GM23338 (cell line): Measurements from ENCODE around the gene CFL2. TPM values are rescaled to one million over a fixed set of nuclear protein-coding genes. Genes with fewer than 3 reads are reported as not detected.

Source experiments
- ATAC-seq: fragments of 200-7000 bp; cut with Tn5 transposase; 3 replicates; pipeline ENCODE4 v1.9.1; 2020
- DNase-seq: peaks from one replicate; pipeline ENCODE4 v3.0.0-alpha.2; 2015; ENCODE audit warnings: low spot score
- H2AFZ ChIP-seq: fragments of 200-600 bp; sonication (generic); 2 replicates; pipeline ENCODE4 v1.8.0; 2016; ENCODE audit warnings: antibody characterized with exemption, mild to moderate bottlenecking, moderate library complexity
- H3F3A ChIP-seq: fragments of 200-600 bp; sonication (generic); replicated peaks from 2 replicates; pipeline ENCODE4 v1.8.0; 2017; ENCODE audit warnings: antibody characterized with exemption, mixed run types, low read depth
- H3K27ac ChIP-seq: fragments of 200-600 bp; sonication (generic); 2 replicates; pipeline ENCODE4 v1.6.1; 2016; ENCODE audit warnings: low read depth
- H3K27me3 ChIP-seq: fragments of 200-600 bp; sonication (generic); 2 replicates; pipeline ENCODE4 v1.8.0; 2016; ENCODE audit warnings: mild to moderate bottlenecking, mixed run types, moderate library complexity; ENCODE audit not compliant: insufficient read depth
- H3K36me3 ChIP-seq: fragments of 200-600 bp; sonication (generic); 2 replicates; pipeline ENCODE4 v1.8.0; 2016; ENCODE audit warnings: mild to moderate bottlenecking; ENCODE audit not compliant: insufficient read depth
- H3K4me1 ChIP-seq: fragments of 200-600 bp; sonication (generic); 2 replicates; pipeline ENCODE4 v1.8.0; 2016; ENCODE audit warnings: mild to moderate bottlenecking, moderate library complexity; ENCODE audit not compliant: insufficient read depth
- H3K4me2 ChIP-seq: fragments of 200-600 bp; sonication (generic); 2 replicates; pipeline ENCODE4 v1.7.1; 2017; ENCODE audit warnings: mixed run types
- H3K4me3 ChIP-seq: fragments of 200-600 bp; sonication (generic); 2 replicates; pipeline ENCODE4 v1.6.1; 2016; ENCODE audit warnings: mixed run types
- H3K79me2 ChIP-seq: fragments of 200-600 bp; sonication (generic); replicated peaks from 2 replicates; pipeline ENCODE4 v1.8.0; 2017; ENCODE audit warnings: mild to moderate bottlenecking; ENCODE audit not compliant: insufficient read depth
- H3K9me2 ChIP-seq: fragments of 200-600 bp; sonication (generic); 2 replicates; pipeline ENCODE4 v1.8.0; 2017; ENCODE audit not compliant: insufficient read depth
- H4K20me1 ChIP-seq: fragments of 200-600 bp; sonication (generic); replicated peaks from 2 replicates; pipeline ENCODE4 v1.8.0; 2017; ENCODE audit warnings: mild to moderate bottlenecking; ENCODE audit not compliant: insufficient read depth
- H3K27ac Mint-ChIP-seq: 2 replicates; pipeline ENCODE4 v1.8.0; 2020; ENCODE audit warnings: inconsistent platforms, mild to moderate bottlenecking, moderate library complexity, mixed read lengths
- H3K27me3 Mint-ChIP-seq: 3 replicates; pipeline ENCODE4 v1.8.0; 2022; ENCODE audit warnings: low read depth, mild to moderate bottlenecking, moderate library complexity, mixed read lengths, inconsistent platforms; ENCODE audit not compliant: insufficient read depth, poor library complexity
- H3K36me3 Mint-ChIP-seq: 3 replicates; pipeline ENCODE4 v1.8.0; 2021; ENCODE audit warnings: low read depth, mild to moderate bottlenecking, inconsistent platforms, moderate library complexity, mixed read lengths
- H3K4me1 Mint-ChIP-seq: 3 replicates; pipeline ENCODE4 v1.8.0; 2020; ENCODE audit warnings: mild to moderate bottlenecking, inconsistent platforms, mixed read lengths
- H3K4me3 Mint-ChIP-seq: 3 replicates; pipeline ENCODE4 v1.8.0; 2021; ENCODE audit warnings: moderate library complexity, mild to moderate bottlenecking, inconsistent platforms, mixed read lengths
- H3K9me3 Mint-ChIP-seq: 3 replicates; pipeline ENCODE4 v1.8.0; 2020; ENCODE audit warnings: moderate library complexity, mild to moderate bottlenecking, inconsistent platforms, mixed read lengths
- CREB1 ChIP-seq: fragments of 250-450 bp; sonication (Bioruptor Pico); IDR thresholded peaks from 2 replicates; pipeline ENCODE4 v1.5.0; 2020; ENCODE audit warnings: low read depth, mild to moderate bottlenecking, moderate library complexity
- EZH2 ChIP-seq: fragments of 200-600 bp; sonication (generic); IDR thresholded peaks from one replicate; pipeline ENCODE4 v1.8.0; 2017; ENCODE audit warnings: antibody characterized with exemption, mild to moderate bottlenecking, low read depth; ENCODE audit not compliant: unreplicated experiment
- EZH2phosphoT487 ChIP-seq: fragments of 200-600 bp; sonication (generic); IDR thresholded peaks from one replicate; pipeline ENCODE4 v1.8.1; 2018; ENCODE audit warnings: antibody characterized with exemption; ENCODE audit not compliant: unreplicated experiment
- NANOG ChIP-seq: IDR thresholded peaks from 2 replicates; pipeline ENCODE4 v1.6.1; 2016; ENCODE audit warnings: antibody characterized with exemption, borderline replicate concordance
- POLR2AphosphoS5 ChIP-seq: IDR thresholded peaks from 2 replicates; pipeline ENCODE4 v1.6.1; 2016; ENCODE audit warnings: antibody characterized with exemption, low read depth
- STAT1 ChIP-seq: IDR thresholded peaks from one replicate; pipeline ENCODE4 v1.6.1; 2016; ENCODE audit warnings: antibody characterized with exemption; ENCODE audit not compliant: unreplicated experiment
- ZNF331 ChIP-seq: fragments of 250-450 bp; sonication (Bioruptor Pico); IDR thresholded peaks from 2 replicates; pipeline ENCODE4 v1.5.0; 2020; ENCODE audit warnings: low read depth, mild to moderate bottlenecking, moderate library complexity
- ZNF462 ChIP-seq: fragments of 250-450 bp; sonication (Bioruptor Pico); IDR thresholded peaks from 2 replicates; pipeline ENCODE4 v1.5.0; 2020; ENCODE audit warnings: mild to moderate bottlenecking, moderate library complexity
- polyA plus RNA-seq: library from polyadenylated mRNA; unstranded; fragments of >200 nt; fragmentation: Nextera tagmentation; extraction: Ambion mirVana; gene quantifications from 2 replicates; pipeline ENCODE4 v1.2.1, GENCODE V29; 2016
- total RNA-seq: library from RNA; depleted of rRNA; stranded (reverse); fragments of >200 nt; shearing (Covaris generic); gene quantifications from 2 replicates; pipeline ENCODE4 v1.2.3, GENCODE V29; 2014
- TF ChIP-seq, protein P1 (sequence below), 2 experiments: fragments of 200-600 bp in 1 of 2; sonication (generic) in 1 of 2; conservative IDR thresholded peaks; 2 replicates each; pipeline versions ENCODE4 v1.5.1 to v1.6.1; 2016 to 2017; ENCODE audit warnings: antibody characterized with exemption in 2 of 2, low read depth in 2 of 2, mild to moderate bottlenecking in 2 of 2, moderate library complexity in 1 of 2
- TF ChIP-seq, protein P2 (sequence below): IDR thresholded peaks from one replicate; pipeline ENCODE4 v1.6.1; 2018; ENCODE audit warnings: antibody characterized with exemption; ENCODE audit not compliant: unreplicated experiment

Gene CFL2
- total and polyA plus RNA-seq, 2 experiments from 2014 or later = 10.9 to 14.8 TPM

GRCh38 chr14:34749408-34749807 lies 35.0 kb upstream of the CFL2 start:
- ATAC-seq (no peak), DNase-seq (no peak)
- H3K9me2 ChIP-seq = no peaks in the 10 kb centered on the region
- no peaks in the 10 kb centered on the region for H3K4me1 Mint-ChIP-seq
- H2AFZ ChIP-seq = no peak overlapping the region
- H3K4me1 ChIP-seq = no peaks in the 10 kb centered on the region
- H3K4me3 ChIP-seq = no peak overlapping the region
- no peaks in the 10 kb centered on the region for H3K79me2 ChIP-seq
- H3K27me3 Mint-ChIP-seq = no peaks in the 10 kb centered on the region
- H3F3A ChIP-seq = no peaks in the 10 kb centered on the region
- TF ChIP-seq, protein P1, sequence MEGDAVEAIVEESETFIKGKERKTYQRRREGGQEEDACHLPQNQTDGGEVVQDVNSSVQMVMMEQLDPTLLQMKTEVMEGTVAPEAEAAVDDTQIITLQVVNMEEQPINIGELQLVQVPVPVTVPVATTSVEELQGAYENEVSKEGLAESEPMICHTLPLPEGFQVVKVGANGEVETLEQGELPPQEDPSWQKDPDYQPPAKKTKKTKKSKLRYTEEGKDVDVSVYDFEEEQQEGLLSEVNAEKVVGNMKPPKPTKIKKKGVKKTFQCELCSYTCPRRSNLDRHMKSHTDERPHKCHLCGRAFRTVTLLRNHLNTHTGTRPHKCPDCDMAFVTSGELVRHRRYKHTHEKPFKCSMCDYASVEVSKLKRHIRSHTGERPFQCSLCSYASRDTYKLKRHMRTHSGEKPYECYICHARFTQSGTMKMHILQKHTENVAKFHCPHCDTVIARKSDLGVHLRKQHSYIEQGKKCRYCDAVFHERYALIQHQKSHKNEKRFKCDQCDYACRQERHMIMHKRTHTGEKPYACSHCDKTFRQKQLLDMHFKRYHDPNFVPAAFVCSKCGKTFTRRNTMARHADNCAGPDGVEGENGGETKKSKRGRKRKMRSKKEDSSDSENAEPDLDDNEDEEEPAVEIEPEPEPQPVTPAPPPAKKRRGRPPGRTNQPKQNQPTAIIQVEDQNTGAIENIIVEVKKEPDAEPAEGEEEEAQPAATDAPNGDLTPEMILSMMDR (conservative IDR thresholded peaks at IDR 0.05; ENCODE audit: low read depth in 2 of 2) = no peak
- no peak for TF ChIP-seq ZNF462 (CRISPR knock-in tag)
- TF ChIP-seq ZNF331 (CRISPR knock-in tag) = no peak
- no peak for TF ChIP-seq EZH2
- TF ChIP-seq STAT1 = no peak
- TF ChIP-seq, protein P2, sequence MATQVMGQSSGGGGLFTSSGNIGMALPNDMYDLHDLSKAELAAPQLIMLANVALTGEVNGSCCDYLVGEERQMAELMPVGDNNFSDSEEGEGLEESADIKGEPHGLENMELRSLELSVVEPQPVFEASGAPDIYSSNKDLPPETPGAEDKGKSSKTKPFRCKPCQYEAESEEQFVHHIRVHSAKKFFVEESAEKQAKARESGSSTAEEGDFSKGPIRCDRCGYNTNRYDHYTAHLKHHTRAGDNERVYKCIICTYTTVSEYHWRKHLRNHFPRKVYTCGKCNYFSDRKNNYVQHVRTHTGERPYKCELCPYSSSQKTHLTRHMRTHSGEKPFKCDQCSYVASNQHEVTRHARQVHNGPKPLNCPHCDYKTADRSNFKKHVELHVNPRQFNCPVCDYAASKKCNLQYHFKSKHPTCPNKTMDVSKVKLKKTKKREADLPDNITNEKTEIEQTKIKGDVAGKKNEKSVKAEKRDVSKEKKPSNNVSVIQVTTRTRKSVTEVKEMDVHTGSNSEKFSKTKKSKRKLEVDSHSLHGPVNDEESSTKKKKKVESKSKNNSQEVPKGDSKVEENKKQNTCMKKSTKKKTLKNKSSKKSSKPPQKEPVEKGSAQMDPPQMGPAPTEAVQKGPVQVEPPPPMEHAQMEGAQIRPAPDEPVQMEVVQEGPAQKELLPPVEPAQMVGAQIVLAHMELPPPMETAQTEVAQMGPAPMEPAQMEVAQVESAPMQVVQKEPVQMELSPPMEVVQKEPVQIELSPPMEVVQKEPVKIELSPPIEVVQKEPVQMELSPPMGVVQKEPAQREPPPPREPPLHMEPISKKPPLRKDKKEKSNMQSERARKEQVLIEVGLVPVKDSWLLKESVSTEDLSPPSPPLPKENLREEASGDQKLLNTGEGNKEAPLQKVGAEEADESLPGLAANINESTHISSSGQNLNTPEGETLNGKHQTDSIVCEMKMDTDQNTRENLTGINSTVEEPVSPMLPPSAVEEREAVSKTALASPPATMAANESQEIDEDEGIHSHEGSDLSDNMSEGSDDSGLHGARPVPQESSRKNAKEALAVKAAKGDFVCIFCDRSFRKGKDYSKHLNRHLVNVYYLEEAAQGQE = no peak
- TF ChIP-seq EZH2phosphoT487 = no peak
- no peak for TF ChIP-seq CREB1 (CRISPR knock-in tag)
- TF ChIP-seq POLR2AphosphoS5 = no peak
- no peak for TF ChIP-seq NANOG
- no peak overlapping the region for H3K27ac ChIP-seq
- no peaks in the 10 kb centered on the region for H3K9me3 Mint-ChIP-seq
- H3K36me3 ChIP-seq = no peaks in the 10 kb centered on the region
- H4K20me1 ChIP-seq = no peaks in the 10 kb centered on the region
- no peak overlapping the region for H3K4me3 Mint-ChIP-seq
- H3K27ac Mint-ChIP-seq = no peak overlapping the region
- H3K36me3 Mint-ChIP-seq = peaks cover 5% of the 10 kb centered on the region; the same call in 1 of the 3 replicates
- no peaks in the 10 kb centered on the region for H3K27me3 ChIP-seq
- no peak overlapping the region for H3K4me2 ChIP-seq
